ENCODE results near the gene RNASEH2A. TPM values are rescaled to one million over a fixed set of nuclear protein-coding genes. Genes with fewer than 3 reads are reported as not detected.

The RNASEH2A gene
- total and polyA plus RNA-seq, 2 of the 13 experiments (the other 11 are each of a cell fraction or from before 2014, with no cell fraction given), result 25.1 to 35.8 TPM

DNA sequence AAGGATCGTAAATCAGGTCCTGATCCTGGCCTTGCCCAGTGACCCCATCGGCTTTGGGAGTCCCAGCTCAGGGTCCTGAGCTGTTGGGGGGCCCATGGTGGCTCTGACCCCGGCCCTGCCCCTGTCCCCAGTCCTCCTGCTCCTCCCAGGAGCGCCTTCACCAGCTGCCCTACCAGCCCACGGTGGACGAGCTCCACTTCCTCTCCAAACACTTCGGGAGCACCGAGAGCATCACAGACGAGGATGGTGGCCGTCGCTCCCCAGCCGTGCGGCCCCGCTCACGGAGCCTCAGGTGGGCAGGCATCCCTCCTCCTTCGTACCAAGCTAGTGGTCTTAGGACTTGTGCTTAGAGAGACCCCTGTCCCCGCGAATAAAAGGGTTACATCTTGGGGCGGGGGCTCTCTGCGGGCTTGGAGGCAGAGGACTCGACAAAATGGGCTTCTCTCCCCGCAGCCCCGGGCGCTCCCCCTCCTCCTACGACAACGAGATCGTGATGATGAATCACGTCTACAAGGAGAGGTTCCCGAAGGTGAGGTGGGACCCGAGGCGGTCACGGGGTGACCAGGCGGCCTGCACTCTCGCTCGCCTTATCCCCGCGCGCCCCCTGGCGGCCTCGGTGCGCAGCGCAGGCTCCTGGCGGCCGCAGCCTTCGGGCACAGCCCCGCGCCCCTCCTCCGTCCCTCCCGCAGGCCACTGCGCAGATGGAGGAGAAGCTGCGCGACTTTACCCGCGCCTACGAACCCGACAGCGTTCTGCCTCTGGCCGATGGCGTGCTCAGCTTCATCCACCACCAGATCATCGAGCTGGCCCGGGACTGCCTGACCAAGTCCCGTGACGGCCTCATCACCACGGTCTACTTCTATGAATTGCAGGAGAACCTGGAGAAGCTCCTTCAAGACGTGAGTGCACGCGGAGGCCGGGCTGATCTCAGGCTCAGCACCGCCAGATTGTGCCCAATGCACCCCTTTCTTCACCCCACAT lies 41.1 kb downstream of the RNASEH2A start (continued):
- TF ChIP-seq MXI1 (IDR thresholded peaks at IDR 0.05; ENCODE audit: borderline replicate concordance, low read depth, low read length), result peak; percentile 38; the same call in 1 of the 3 replicates
- TF ChIP-seq, protein P1, sequence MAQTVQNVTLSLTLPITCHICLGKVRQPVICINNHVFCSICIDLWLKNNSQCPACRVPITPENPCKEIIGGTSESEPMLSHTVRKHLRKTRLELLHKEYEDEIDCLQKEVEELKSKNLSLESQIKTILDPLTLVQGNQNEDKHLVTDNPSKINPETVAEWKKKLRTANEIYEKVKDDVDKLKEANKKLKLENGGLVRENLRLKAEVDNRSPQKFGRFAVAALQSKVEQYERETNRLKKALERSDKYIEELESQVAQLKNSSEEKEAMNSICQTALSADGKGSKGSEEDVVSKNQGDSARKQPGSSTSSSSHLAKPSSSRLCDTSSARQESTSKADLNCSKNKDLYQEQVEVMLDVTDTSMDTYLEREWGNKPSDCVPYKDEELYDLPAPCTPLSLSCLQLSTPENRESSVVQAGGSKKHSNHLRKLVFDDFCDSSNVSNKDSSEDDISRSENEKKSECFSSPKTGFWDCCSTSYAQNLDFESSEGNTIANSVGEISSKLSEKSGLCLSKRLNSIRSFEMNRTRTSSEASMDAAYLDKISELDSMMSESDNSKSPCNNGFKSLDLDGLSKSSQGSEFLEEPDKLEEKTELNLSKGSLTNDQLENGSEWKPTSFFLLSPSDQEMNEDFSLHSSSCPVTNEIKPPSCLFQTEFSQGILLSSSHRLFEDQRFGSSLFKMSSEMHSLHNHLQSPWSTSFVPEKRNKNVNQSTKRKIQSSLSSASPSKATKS (CRISPR knock-in tag; IDR thresholded peaks at IDR 0.05), result no peak
- peak; percentile 79 for TF ChIP-seq SPEN (CRISPR knock-in tag; IDR thresholded peaks at IDR 0.05; ENCODE audit: low read depth)
- TF ChIP-seq RAD51 (IDR thresholded peaks at IDR 0.05; ENCODE audit: borderline replicate concordance), result no peak
- no peak for TF ChIP-seq POLR2G (IDR thresholded peaks at IDR 0.05; ENCODE audit: low read depth, low read length)
- no peak for TF ChIP-seq MLLT10 (CRISPR knock-in tag; IDR thresholded peaks at IDR 0.05)
- TF ChIP-seq RXRA (CRISPR knock-in tag; IDR thresholded peaks at IDR 0.05), result peak; percentile 45; the same call in 1 of the 2 replicates
- no peak for TF ChIP-seq FOXK2 (IDR thresholded peaks at IDR 0.05)
- no peak for TF ChIP-seq ZNF296 (CRISPR knock-in tag; conservative IDR thresholded peaks at IDR 0.05)
- TF ChIP-seq NR1H2 (CRISPR knock-in tag; IDR thresholded peaks at IDR 0.05; ENCODE audit: borderline replicate concordance, low read depth), result no peak
- TF ChIP-seq CBX2 (IDR thresholded peaks at IDR 0.05; ENCODE audit: low read depth, low read length), result no peak
- no peak for TF ChIP-seq CBX2 (CRISPR knock-in tag; IDR thresholded peaks at IDR 0.05; ENCODE audit: low read depth)
- no peak for TF ChIP-seq NFYC (CRISPR knock-in tag; IDR thresholded peaks at IDR 0.05)
- no peak for TF ChIP-seq ZNF570 (CRISPR knock-in tag; IDR thresholded peaks at IDR 0.05; ENCODE audit: borderline replicate concordance)
- TF ChIP-seq, protein P2, sequence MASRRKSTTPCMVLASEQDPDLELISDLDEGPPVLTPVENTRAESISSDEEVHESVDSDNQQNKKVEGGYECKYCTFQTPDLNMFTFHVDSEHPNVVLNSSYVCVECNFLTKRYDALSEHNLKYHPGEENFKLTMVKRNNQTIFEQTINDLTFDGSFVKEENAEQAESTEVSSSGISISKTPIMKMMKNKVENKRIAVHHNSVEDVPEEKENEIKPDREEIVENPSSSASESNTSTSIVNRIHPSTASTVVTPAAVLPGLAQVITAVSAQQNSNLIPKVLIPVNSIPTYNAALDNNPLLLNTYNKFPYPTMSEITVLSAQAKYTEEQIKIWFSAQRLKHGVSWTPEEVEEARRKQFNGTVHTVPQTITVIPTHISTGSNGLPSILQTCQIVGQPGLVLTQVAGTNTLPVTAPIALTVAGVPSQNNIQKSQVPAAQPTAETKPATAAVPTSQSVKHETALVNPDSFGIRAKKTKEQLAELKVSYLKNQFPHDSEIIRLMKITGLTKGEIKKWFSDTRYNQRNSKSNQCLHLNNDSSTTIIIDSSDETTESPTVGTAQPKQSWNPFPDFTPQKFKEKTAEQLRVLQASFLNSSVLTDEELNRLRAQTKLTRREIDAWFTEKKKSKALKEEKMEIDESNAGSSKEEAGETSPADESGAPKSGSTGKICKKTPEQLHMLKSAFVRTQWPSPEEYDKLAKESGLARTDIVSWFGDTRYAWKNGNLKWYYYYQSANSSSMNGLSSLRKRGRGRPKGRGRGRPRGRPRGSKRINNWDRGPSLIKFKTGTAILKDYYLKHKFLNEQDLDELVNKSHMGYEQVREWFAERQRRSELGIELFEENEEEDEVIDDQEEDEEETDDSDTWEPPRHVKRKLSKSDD (CRISPR knock-in tag; IDR thresholded peaks at IDR 0.05; ENCODE audit: low read depth), result no peak
- no peak for TF ChIP-seq ZNF776 (CRISPR knock-in tag; IDR thresholded peaks at IDR 0.05)
- TF ChIP-seq, protein P3, sequence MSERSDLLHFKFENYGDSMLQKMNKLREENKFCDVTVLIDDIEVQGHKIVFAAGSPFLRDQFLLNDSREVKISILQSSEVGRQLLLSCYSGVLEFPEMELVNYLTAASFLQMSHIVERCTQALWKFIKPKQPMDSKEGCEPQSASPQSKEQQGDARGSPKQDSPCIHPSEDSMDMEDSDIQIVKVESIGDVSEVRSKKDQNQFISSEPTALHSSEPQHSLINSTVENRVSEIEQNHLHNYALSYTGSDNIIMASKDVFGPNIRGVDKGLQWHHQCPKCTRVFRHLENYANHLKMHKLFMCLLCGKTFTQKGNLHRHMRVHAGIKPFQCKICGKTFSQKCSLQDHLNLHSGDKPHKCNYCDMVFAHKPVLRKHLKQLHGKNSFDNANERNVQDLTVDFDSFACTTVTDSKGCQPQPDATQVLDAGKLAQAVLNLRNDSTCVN (CRISPR knock-in tag; IDR thresholded peaks at IDR 0.05; ENCODE audit: borderline replicate concordance), result no peak; the same call in 1 of the 2 replicates
- TF ChIP-seq KDM3A (CRISPR knock-in tag; IDR thresholded peaks at IDR 0.05; ENCODE audit: low read depth), result peak; percentile 86; the same call in 1 of the 2 replicates
- no peak for TF ChIP-seq CHD2 (IDR thresholded peaks at IDR 0.05; ENCODE audit: low read depth, low read length)
- TF ChIP-seq ZNF83 (CRISPR knock-in tag; IDR thresholded peaks at IDR 0.05; ENCODE audit: borderline replicate concordance), result peak; percentile 13; the same call in 1 of the 2 replicates
- no peak for TF ChIP-seq MBNL3 (CRISPR knock-in tag; conservative IDR thresholded peaks at IDR 0.05)
- TF ChIP-seq MXD4 (CRISPR knock-in tag; IDR thresholded peaks at IDR 0.05), result no peak
- TF ChIP-seq EEA1 (CRISPR knock-in tag; IDR thresholded peaks at IDR 0.05; ENCODE audit: borderline replicate concordance), result no peak
- 0 out of 2 replicates have a peak, but pooled peaks have one; percentile 39 for TF ChIP-seq ZNF510 (CRISPR knock-in tag; IDR thresholded peaks at IDR 0.05; ENCODE audit: low read depth)
- TF ChIP-seq ZNF792 (CRISPR knock-in tag; IDR thresholded peaks at IDR 0.05), result 0 out of 2 replicates have a peak, but pooled peaks have one; percentile 38
